Effector CD4-positive, alpha-beta T cell (primary cell): ENCODE measurements around the gene MNAT1.
"Not testable (repeated sequence)": the region's sequence is repeated elsewhere in the genome, so short reads cannot be mapped to it uniquely, and the experiment has no call there.

Experiments used
- DNase-seq: peaks from one replicate; pipeline ENCODE4 v3.0.0-alpha.2; 2020
- total RNA-seq: gene quantifications from one replicate; lab custom pipeline; 2026; lab: John Stamatoyannopoulos, UW

MNAT1 gene
- total RNA-seq = 10.1 reads per million, percentile 32 among the genes with 10 or more reads in this experiment

DNA sequence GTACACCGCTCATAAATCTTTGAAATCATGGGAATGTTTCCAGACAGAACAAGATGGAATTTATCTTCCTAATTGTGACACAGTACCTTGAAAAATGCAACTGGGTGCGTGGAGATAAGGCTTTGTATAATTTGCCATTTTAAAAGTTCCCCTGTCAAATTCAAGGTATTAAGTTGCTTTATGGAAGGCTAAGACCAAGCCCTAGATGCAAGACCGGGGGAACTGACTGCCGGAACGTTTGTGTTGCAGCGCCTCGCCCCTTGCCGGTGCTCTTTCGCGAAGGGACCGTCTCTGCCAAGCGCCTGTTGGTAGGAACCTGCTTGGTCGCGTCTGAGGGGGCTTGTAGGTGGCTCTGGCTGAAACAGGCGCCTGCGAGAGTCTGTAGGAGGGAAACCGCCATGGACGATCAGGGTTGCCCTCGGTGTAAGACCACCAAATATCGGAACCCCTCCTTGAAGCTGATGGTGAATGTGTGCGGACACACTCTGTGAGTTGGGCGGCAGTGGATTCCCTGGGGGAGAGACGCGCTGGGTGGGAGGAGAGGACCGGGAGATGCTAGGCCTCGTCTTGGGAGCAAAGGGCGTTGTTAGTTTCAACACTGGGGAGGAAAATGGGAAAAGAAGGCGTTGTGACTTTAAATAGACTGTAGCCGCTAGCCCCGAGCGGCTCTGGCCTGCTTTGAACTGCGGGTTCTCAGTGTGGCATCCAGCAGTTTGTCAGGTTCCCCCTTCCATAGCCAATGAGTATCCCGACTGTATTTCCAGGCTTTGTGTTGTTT lies at the start of gene MNAT1:
TSS of gene MNAT1 (plus strand) at position 297 of the 778 bp plus-strand sequence. CDS start at position 399, 102 bp downstream.
- DNase-seq = peak; percentile 54

DNA sequence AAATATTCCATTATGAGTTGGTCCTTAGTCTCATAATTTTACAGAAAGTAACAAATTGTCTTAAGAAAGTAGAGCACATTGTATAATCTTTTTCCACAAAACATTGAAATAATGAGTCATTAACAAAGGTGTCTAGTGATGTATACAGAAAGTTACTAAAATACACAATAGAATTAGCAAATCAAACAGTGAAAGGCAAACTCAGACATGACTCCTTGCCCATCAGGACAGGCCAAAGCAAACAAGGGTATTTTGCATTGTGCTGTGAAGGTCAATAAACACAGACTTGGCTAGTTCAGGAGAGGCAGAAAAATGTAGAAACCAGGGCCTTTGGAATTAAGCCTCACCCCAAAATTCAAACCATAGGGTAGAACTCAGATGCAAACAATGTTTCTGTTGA lies 47.7 kb upstream of the MNAT1 start:
- no peak for DNase-seq

DNA sequence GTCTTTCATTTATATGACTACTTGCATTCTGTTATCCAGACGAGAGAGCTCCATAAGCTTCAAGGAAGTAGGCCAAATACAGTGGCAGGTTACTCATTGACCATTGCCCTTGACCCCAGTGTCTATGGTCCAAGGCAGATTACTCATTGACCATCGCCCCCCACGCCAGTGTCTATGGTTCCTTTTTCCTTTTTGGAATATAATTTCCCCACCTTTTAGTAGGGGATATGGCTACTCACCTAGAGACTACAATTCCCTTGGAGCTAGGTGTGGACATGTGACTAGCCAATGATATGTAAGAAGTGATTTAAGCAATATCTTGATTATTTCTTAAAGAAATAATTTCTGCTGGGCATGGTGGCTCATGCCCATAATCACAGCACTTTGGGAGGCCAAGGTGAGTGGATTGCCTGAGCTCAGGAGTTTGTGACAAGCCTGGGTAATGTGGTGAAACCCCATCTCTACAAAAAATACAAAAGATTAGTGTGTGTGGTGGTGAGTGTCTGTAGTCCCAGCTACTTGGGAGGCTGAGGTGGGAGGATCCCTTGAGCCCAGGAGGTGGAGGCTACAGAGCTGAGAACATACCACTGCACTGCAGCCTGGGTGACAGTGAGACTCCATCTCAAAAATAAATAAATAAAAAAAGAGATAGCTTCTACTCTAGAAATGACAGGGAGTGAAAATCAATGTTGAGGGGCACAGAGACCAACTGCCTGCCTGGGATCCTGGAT lies 43.0 kb upstream of the MNAT1 start:
- no peak for DNase-seq

DNA sequence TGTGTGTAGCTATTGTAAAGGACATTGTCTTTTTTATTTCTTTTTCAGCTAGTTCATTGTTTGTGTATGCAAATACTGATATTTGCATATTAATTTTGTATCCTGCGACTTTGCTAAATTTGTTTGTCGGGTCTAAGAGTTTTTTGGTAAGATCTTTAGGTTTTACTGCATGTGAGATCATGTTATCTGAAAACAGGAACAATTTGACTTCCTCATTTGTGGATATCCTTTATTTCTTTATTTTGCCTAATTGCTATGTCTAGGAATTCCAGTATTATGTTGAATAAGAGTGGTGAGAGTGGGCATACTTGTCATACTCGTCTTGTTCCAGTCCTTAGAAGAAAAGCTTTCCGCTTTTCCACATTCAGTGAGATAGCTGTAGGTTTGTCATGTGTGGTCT lies 39.2 kb upstream of the MNAT1 start:
- no peak for DNase-seq

DNA sequence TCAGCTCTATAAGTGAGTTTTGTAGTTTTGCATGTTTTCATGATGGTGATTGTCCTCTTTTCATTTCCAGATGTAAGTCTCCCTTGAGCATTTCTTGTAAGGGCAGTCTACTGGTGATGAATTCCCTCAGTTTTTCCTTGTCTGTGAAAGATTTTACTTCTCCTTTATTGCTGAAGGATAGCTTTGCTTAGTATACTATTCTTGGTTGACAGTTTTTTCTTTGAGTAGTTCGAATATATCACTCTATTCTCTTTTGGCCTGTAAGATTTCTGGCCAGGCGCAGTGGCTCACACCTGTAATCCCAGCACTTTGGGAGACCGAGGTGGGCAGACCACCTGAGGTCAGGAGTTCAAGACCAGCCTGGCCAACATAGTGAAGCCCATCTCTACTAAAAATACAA lies 34.0 kb upstream of the MNAT1 start:
- no peak for DNase-seq

- no peak for DNase-seq
Measured at GRCh38 chr14:60705100-60705499, 29.5 kb upstream of the MNAT1 start.

GRCh38 chr14:60707858-60708257 lies 26.7 kb upstream of the MNAT1 start:
- DNase-seq = no peak

DNA sequence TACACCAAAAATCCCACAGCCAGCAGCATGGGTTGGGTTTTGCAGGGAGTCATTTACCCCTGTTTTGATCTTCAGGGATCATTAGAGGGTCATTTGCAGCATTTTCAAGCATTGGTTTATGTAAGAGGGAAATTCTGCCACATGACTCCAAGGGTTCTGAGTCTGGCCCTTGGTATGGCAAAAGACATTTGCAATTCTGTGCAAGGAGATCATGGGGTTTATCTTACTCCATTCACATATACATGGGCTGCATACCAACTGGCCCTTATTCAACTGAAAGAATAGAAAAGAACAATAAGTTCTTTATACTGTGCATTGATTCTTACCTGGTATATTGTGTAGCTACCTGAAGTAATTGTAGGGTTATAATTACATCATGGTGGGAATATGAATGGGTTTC lies 24.1 kb upstream of the MNAT1 start:
- DNase-seq = no peak

DNA sequence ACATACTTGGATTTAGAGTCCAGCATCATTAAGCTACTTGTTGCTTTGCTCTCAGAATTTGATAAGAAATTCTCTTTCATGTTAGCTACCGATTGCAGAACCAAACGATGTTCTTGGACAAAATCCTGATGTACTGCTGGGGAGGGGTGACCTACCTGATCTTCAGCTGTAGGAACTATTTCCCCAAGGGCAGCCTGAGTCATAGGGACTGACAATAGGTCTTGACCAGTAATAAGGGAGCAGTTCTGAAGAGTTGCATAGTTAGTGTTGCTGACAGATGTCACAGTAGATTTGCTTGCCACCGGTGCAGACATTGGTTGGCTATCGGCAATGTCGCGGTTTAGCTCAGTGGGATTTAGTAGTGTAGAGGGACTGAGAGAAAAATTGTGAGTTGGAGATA lies 21.0 kb upstream of the MNAT1 start:
- DNase-seq = no peak

GRCh38 chr14:60720391-60720790 lies 14.2 kb upstream of the MNAT1 start:
- no peak for DNase-seq

GRCh38 chr14:60720962-60721325 lies 13.6 kb upstream of the MNAT1 start:
- no peak for DNase-seq

- DNase-seq = peak; percentile 51
Measured at GRCh38 chr14:60721326-60722106, 13.0 kb upstream of the MNAT1 start.

DNA sequence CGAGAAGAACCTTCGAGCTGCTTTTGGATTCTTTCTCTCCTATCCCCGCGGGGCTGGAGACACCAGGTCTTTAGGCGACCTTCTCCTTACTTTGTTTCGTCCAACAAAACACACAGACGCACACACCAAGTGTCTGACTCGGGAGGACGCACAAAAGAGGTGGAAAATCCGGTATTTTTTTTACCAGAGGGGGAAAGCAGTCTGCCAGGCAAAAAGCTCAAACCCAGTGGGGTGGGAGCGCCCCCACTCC lies 12.5 kb upstream of the MNAT1 start:
- no peak for DNase-seq

DNA sequence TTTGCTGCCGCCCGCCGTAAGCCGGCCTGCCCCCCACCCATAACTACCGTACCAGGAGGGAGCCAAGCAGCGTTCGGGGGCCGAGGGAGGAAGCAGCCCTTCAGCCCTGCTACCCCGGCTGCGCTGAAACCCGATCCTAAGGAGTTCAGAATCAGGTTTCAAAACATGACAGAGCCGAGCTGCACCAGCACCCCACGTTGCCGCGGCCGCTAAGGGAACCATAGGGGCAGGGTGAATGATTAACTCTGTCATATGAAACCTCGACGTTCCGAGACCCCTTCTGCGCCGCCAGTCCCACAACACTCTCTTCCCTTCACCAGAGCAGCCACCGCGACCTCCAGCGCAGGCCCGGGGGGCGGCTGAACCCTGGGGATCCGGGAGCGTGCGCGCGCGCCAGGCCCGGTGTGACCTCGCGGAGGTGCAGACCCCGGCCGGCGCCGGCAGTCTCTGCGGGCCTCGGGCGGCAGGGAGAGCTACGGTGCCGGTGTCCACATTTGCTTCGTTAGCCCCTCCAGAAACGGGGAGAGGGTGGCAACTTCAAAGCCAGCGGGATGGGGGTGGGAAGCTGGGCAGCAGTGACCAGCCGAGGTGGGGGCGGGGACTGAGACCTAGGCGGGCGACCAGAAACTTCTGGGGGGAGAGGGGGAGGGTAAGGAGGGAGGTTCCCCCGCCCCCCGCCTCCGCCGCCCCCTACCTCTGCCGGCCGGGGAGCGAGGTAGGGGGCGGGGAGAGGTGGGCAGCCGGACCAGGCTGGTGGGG lies 12.0 kb upstream of the MNAT1 start:
- no peak for DNase-seq

GRCh38 chr14:60723116-60723906 lies 11.2 kb upstream of the MNAT1 start:
- no peak for DNase-seq

GRCh38 chr14:60723907-60724618 lies 10.5 kb upstream of the MNAT1 start, which contains the start of gene SIX4:
Gene SIX4, minus strand, starts transcription at chr14:60724351. Its CDS starts 277 bp downstream, at chr14:60724074.
- DNase-seq = no peak

DNA sequence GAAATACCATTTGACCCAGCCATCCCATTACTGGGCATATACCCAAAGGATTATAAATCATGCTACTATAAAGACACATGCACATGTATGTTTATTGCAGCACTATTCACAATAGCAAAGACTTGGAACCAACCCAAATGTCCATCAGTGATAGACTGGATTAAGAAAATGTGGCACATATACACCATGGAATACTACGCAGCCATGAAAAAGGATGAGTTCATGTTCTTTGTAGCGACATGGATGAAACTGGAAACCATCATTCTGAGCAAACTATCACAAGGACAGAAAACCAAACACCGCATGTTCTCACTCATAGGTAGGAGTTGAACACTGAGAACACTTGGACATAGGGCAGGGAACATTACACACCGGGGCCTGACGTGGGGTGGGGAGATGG lies 3.3 kb upstream of the MNAT1 start:
- not testable (repeated sequence) for DNase-seq

- DNase-seq = no peak
Measured at GRCh38 chr14:60732840-60733483, 1.6 kb upstream of the MNAT1 start.

DNA sequence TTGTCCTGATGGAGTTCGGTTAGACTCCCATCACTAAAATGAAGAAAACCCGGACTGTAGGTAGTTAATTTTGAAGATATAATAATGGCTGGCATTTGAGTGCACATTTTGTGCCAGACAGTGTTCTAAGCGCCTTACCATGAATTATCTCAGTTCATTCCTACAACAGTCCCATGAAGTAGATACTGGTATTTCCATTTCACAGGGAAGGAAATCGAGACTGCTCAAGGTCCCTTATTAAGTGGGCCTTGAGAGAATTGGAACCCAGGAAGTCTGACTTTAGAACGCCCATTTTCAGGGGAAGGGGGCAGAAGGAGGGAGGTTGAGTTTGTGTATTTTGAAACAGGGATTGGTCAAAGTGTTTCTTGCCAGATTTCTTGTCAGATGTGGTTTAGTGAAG lies 855 bp downstream of the MNAT1 start:
- no peak for DNase-seq

DNA sequence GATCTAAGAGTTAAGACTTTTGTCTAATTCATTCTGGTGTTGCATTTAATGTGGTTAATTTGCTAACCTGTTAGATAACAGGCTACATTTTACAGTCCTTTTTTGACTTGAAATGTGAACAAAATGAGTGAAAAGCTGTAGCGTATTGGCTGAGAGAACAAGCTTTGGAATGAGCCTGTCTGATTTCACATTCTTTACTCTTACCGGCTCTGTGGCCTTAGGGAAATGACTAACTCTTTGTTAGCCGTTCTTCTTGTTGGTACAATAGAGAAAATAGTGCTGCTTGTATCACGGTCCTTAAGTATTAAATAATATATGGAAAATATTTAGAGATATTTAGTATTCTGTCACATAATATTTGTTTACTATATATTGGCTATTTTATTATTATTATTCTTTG lies 1.9 kb downstream of the MNAT1 start:
- no peak for DNase-seq
